GM19438 (cell line): Measurements from ENCODE around the gene ACKR4.
"Not testable (repeated sequence)": the region's sequence is repeated elsewhere in the genome, so short reads cannot be mapped to it uniquely, and the experiment has no call there.

Experiments used
- ATAC-seq: cut with Tn5 transposase; IDR thresholded peaks from one replicate; pipeline ENCODE4 v1.9.1; 2021; ENCODE audit warnings: low read depth; ENCODE audit not compliant: unreplicated experiment

The ACKR4 gene

GRCh38 chr3:132593947-132594323 lies 3.1 kb upstream of the ACKR4 start:
- no peak for ATAC-seq

- no peak for ATAC-seq
Measured at GRCh38 chr3:132594498-132594897, 2.6 kb upstream of the ACKR4 start.

- no peak for ATAC-seq
Measured at GRCh38 chr3:132595014-132595413, 2.1 kb upstream of the ACKR4 start.

- no peak for ATAC-seq
Measured at GRCh38 chr3:132596326-132596725, 744 bp upstream of the ACKR4 start.

GRCh38 chr3:132597660-132598059 lies 590 bp downstream of the ACKR4 start:
- ATAC-seq = no peak

- no peak for ATAC-seq
Measured at GRCh38 chr3:132598181-132598580, 1.1 kb downstream of the ACKR4 start.

GRCh38 chr3:132600614-132601013 lies 3.5 kb downstream of the ACKR4 start:
- not testable (repeated sequence) for ATAC-seq

GRCh38 chr3:132605374-132605792 lies 8.3 kb downstream of the ACKR4 start:
- ATAC-seq = no peak

GRCh38 chr3:132606085-132606484 lies 9.0 kb downstream of the ACKR4 start:
- no peak for ATAC-seq

- ATAC-seq = not testable (repeated sequence)
Measured at GRCh38 chr3:132606620-132607019, 9.6 kb downstream of the ACKR4 start.

GRCh38 chr3:132615301-132615700 lies 18.2 kb downstream of the ACKR4 start:
- not testable (repeated sequence) for ATAC-seq

GRCh38 chr3:132615881-132616280 lies 18.8 kb downstream of the ACKR4 start:
- ATAC-seq = no peak

GRCh38 chr3:132616780-132617179 lies 19.7 kb downstream of the ACKR4 start:
- no peak for ATAC-seq

- ATAC-seq = no peak
Measured at GRCh38 chr3:132622148-132622547, 25.1 kb downstream of the ACKR4 start.

- no peak for ATAC-seq
Measured at GRCh38 chr3:132622761-132623160, 25.7 kb downstream of the ACKR4 start.

GRCh38 chr3:132623646-132624045 lies 26.6 kb downstream of the ACKR4 start:
- no peak for ATAC-seq

GRCh38 chr3:132624790-132625189 lies 27.7 kb downstream of the ACKR4 start:
- ATAC-seq = no peak

GRCh38 chr3:132625613-132626012 lies 28.5 kb downstream of the ACKR4 start:
- ATAC-seq = no peak

GRCh38 chr3:132626955-132627354 lies 29.9 kb downstream of the ACKR4 start:
- ATAC-seq = no peak

- no peak for ATAC-seq
Measured at GRCh38 chr3:132628157-132628556, 31.1 kb downstream of the ACKR4 start.

GRCh38 chr3:132629928-132630327 lies 32.9 kb downstream of the ACKR4 start:
- no peak for ATAC-seq

- ATAC-seq = no peak
Measured at GRCh38 chr3:132630612-132631011, 33.5 kb downstream of the ACKR4 start.

GRCh38 chr3:132635052-132635451 lies 38.0 kb downstream of the ACKR4 start:
- ATAC-seq = no peak
